HepG2 (cell line): Measurements from ENCODE around the gene PRKCZ. TPM values are rescaled to one million over a fixed set of nuclear protein-coding genes. Genes with fewer than 3 reads are reported as not detected.
A peak's percentile ranks its signal among the peaks of the same experiment; 100 is the strongest.

ENCODE experiments used
- HDAC6 ChIP-seq: fragments of 200-600 bp; sonication (generic); IDR thresholded peaks from 2 replicates; pipeline ENCODE4 v1.7.0; 2017; ENCODE audit warnings: mild to moderate bottlenecking, antibody characterized with exemption, low read length, low read depth
- MXD4 ChIP-seq: IDR thresholded peaks from 2 replicates; pipeline ENCODE4 v1.6.1; 2016; ENCODE audit warnings: mild to moderate bottlenecking, missing biosample characterization, missing genetic modification reagents
- RBM22 ChIP-seq: fragments of 200-400 bp; formaldehyde crosslinking; optimal IDR thresholded peaks from 2 replicates; pipeline ENCODE3; 2017; ENCODE audit warnings: mild to moderate bottlenecking, low read length, moderate library complexity
- RXRA ChIP-seq: sonication (generic); formaldehyde crosslinking; IDR thresholded peaks from 2 replicates; pipeline ENCODE4 v1.5.1; 2020; ENCODE audit warnings: missing genetic modification reagents
- SRSF4 ChIP-seq: fragments of 200-400 bp; formaldehyde crosslinking; IDR thresholded peaks from one replicate; pipeline ENCODE4 v1.6.1; 2018; ENCODE audit warnings: mild to moderate bottlenecking, low read depth, low read length, moderate library complexity; ENCODE audit not compliant: poor library complexity, severe bottlenecking
- ZBTB8A ChIP-seq: sonication (generic); formaldehyde crosslinking; IDR thresholded peaks from 2 replicates; pipeline ENCODE4 v1.4.0; 2020; ENCODE audit warnings: mild to moderate bottlenecking, low read depth, missing genetic modification reagents, borderline replicate concordance
- ZNF143 ChIP-seq: sonication (generic); formaldehyde crosslinking; IDR thresholded peaks from 2 replicates; pipeline ENCODE4 v1.4.0; 2020; ENCODE audit warnings: missing genetic modification reagents
- polyA plus RNA-seq, 8 experiments: library from polyadenylated mRNA; depleted of rRNA in 3 of 8; stranded (reverse) in 7 of 8; unstranded in 1 of 8; fragments of >200 nt; fragmentation: Illumina TruSeq in 4 of 8; extraction: Trizol in 4 of 8; gene quantifications; 2 replicates each; pipeline versions ENCODE4 v1.2.1 to v1.2.3, GENCODE V29; 2011 to 2016; ENCODE audit warnings: low read depth in 4 of 8, missing spikeins in 1 of 8, mixed read lengths in 1 of 8; ENCODE audit not compliant: insufficient read depth in 1 of 8
- total RNA-seq, 5 experiments: library from RNA; depleted of rRNA; stranded (reverse); fragments of >200 nt; fragmentation: Illumina TruSeq; extraction: Trizol; gene quantifications; 2 replicates each; pipeline ENCODE4 v1.2.3, GENCODE V29; 2016; ENCODE audit warnings: low read depth in 1 of 5
- TF ChIP-seq, protein P1 (sequence below), 2 experiments: sonication (generic) in 1 of 2; formaldehyde crosslinking in 1 of 2; IDR thresholded peaks; 2 replicates each; pipeline versions ENCODE4 v1.4.0 to v1.6.1; 2018 to 2020; ENCODE audit warnings: missing genetic modification reagents in 2 of 2, borderline replicate concordance in 1 of 2, low read depth in 1 of 2, mild to moderate bottlenecking in 1 of 2, missing biosample characterization in 1 of 2
- TF ChIP-seq, protein P2 (sequence below): fragments of 450-650 bp; IDR thresholded peaks from 2 replicates; pipeline ENCODE4 v1.6.1; 2017; ENCODE audit warnings: mild to moderate bottlenecking
- TF ChIP-seq, protein P3 (sequence below): sonication (generic); formaldehyde crosslinking; IDR thresholded peaks from 2 replicates; pipeline ENCODE4 v1.4.0; 2020; ENCODE audit warnings: missing genetic modification reagents, low read depth, mild to moderate bottlenecking, borderline replicate concordance
- TF ChIP-seq, protein P4 (sequence below): fragments of 450-650 bp; IDR thresholded peaks from 2 replicates; pipeline ENCODE4 v1.6.1; 2017
- TF ChIP-seq, protein P5 (sequence below): sonication (generic); formaldehyde crosslinking; IDR thresholded peaks from 2 replicates; pipeline ENCODE4 v1.4.0; 2020; ENCODE audit warnings: missing genetic modification reagents
- TF ChIP-seq, protein P6 (sequence below): sonication (generic); formaldehyde crosslinking; IDR thresholded peaks from 2 replicates; pipeline ENCODE4 v1.4.0; 2020; ENCODE audit warnings: low read depth, mild to moderate bottlenecking, missing genetic modification reagents
- TF ChIP-seq, protein P7 (sequence below): sonication (generic); formaldehyde crosslinking; IDR thresholded peaks from 2 replicates; pipeline ENCODE4 v1.5.0; 2020; ENCODE audit warnings: missing genetic modification reagents
- TF ChIP-seq, protein P8 (sequence below): sonication (generic); formaldehyde crosslinking; IDR thresholded peaks from 2 replicates; pipeline ENCODE4 v1.4.0; 2020; ENCODE audit warnings: mild to moderate bottlenecking, missing genetic modification reagents

PRKCZ gene
- total and polyA plus RNA-seq, 2 of the 13 experiments (the other 11 are each of a cell fraction or from before 2014, with no cell fraction given), result 34.7 to 85.2 TPM

DNA sequence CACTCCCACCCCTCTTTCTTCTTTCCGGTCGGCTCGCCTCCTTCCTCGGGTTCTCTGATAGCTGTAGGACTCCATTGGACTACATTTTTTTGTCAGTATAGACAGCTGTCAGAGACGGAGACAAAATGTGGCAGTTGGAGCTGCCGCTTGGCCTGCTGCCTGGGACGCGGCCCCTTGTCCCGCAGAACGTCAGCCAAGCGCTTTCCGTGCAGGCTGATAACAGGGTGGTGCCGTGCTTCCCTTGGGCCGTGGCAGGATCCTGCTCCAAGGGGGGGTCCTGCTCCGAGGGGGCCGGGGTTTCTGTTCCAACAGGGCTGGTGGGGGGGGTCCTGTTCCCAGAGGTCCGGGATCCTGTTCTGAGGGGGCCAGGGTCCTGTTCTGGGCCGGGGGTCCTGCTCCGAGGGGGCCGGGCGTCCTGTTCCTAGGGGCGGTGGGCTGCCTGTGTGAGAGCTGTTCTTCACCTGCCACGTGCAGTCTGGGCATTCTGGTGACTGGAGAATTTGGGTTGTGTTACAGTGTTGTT lies 182.8 kb downstream of the PRKCZ start (continued):
- TF ChIP-seq, protein P1, sequence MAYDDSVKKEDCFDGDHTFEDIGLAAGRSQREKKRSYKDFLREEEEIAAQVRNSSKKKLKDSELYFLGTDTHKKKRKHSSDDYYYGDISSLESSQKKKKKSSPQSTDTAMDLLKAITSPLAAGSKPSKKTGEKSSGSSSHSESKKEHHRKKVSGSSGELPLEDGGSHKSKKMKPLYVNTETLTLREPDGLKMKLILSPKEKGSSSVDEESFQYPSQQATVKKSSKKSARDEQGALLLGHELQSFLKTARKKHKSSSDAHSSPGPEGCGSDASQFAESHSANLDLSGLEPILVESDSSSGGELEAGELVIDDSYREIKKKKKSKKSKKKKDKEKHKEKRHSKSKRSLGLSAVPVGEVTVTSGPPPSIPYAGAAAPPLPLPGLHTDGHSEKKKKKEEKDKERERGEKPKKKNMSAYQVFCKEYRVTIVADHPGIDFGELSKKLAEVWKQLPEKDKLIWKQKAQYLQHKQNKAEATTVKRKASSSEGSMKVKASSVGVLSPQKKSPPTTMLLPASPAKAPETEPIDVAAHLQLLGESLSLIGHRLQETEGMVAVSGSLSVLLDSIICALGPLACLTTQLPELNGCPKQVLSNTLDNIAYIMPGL (CRISPR knock-in tag; IDR thresholded peaks at IDR 0.05; ENCODE audit: borderline replicate concordance in 1 of 2, low read depth in 1 of 2), result peak in 1 of 2 experiments; percentile 13; a peak in 1 of 4 replicates
- peak; percentile 31 for TF ChIP-seq RBM22
- no peak for TF ChIP-seq HDAC6
- TF ChIP-seq, protein P2, sequence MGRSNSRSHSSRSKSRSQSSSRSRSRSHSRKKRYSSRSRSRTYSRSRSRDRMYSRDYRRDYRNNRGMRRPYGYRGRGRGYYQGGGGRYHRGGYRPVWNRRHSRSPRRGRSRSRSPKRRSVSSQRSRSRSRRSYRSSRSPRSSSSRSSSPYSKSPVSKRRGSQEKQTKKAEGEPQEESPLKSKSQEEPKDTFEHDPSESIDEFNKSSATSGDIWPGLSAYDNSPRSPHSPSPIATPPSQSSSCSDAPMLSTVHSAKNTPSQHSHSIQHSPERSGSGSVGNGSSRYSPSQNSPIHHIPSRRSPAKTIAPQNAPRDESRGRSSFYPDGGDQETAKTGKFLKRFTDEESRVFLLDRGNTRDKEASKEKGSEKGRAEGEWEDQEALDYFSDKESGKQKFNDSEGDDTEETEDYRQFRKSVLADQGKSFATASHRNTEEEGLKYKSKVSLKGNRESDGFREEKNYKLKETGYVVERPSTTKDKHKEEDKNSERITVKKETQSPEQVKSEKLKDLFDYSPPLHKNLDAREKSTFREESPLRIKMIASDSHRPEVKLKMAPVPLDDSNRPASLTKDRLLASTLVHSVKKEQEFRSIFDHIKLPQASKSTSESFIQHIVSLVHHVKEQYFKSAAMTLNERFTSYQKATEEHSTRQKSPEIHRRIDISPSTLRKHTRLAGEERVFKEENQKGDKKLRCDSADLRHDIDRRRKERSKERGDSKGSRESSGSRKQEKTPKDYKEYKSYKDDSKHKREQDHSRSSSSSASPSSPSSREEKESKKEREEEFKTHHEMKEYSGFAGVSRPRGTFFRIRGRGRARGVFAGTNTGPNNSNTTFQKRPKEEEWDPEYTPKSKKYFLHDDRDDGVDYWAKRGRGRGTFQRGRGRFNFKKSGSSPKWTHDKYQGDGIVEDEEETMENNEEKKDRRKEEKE, result no peak
- TF ChIP-seq, protein P3, sequence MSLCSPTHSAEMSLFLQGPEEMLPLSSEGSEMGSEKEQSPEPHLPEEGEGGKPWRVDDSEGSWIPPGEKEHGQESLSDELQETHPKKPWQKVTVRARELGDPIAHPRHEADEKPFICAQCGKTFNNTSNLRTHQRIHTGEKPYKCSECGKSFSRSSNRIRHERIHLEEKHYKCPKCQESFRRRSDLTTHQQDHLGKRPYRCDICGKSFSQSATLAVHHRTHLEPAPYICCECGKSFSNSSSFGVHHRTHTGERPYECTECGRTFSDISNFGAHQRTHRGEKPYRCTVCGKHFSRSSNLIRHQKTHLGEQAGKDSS (CRISPR knock-in tag), result no peak
- no peak for TF ChIP-seq SRSF4
- TF ChIP-seq, protein P4, sequence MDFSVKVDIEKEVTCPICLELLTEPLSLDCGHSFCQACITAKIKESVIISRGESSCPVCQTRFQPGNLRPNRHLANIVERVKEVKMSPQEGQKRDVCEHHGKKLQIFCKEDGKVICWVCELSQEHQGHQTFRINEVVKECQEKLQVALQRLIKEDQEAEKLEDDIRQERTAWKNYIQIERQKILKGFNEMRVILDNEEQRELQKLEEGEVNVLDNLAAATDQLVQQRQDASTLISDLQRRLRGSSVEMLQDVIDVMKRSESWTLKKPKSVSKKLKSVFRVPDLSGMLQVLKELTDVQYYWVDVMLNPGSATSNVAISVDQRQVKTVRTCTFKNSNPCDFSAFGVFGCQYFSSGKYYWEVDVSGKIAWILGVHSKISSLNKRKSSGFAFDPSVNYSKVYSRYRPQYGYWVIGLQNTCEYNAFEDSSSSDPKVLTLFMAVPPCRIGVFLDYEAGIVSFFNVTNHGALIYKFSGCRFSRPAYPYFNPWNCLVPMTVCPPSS, result no peak
- TF ChIP-seq ZBTB8A (CRISPR knock-in tag), result no peak
- no peak for TF ChIP-seq ZNF143
- TF ChIP-seq, protein P5, sequence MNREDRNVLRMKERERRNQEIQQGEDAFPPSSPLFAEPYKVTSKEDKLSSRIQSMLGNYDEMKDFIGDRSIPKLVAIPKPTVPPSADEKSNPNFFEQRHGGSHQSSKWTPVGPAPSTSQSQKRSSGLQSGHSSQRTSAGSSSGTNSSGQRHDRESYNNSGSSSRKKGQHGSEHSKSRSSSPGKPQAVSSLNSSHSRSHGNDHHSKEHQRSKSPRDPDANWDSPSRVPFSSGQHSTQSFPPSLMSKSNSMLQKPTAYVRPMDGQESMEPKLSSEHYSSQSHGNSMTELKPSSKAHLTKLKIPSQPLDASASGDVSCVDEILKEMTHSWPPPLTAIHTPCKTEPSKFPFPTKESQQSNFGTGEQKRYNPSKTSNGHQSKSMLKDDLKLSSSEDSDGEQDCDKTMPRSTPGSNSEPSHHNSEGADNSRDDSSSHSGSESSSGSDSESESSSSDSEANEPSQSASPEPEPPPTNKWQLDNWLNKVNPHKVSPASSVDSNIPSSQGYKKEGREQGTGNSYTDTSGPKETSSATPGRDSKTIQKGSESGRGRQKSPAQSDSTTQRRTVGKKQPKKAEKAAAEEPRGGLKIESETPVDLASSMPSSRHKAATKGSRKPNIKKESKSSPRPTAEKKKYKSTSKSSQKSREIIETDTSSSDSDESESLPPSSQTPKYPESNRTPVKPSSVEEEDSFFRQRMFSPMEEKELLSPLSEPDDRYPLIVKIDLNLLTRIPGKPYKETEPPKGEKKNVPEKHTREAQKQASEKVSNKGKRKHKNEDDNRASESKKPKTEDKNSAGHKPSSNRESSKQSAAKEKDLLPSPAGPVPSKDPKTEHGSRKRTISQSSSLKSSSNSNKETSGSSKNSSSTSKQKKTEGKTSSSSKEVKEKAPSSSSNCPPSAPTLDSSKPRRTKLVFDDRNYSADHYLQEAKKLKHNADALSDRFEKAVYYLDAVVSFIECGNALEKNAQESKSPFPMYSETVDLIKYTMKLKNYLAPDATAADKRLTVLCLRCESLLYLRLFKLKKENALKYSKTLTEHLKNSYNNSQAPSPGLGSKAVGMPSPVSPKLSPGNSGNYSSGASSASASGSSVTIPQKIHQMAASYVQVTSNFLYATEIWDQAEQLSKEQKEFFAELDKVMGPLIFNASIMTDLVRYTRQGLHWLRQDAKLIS (CRISPR knock-in tag), result no peak
- TF ChIP-seq, protein P6, sequence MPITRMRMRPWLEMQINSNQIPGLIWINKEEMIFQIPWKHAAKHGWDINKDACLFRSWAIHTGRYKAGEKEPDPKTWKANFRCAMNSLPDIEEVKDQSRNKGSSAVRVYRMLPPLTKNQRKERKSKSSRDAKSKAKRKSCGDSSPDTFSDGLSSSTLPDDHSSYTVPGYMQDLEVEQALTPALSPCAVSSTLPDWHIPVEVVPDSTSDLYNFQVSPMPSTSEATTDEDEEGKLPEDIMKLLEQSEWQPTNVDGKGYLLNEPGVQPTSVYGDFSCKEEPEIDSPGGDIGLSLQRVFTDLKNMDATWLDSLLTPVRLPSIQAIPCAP (CRISPR knock-in tag), result no peak
- TF ChIP-seq RXRA, result no peak
- no peak for TF ChIP-seq MXD4
- TF ChIP-seq, protein P7, sequence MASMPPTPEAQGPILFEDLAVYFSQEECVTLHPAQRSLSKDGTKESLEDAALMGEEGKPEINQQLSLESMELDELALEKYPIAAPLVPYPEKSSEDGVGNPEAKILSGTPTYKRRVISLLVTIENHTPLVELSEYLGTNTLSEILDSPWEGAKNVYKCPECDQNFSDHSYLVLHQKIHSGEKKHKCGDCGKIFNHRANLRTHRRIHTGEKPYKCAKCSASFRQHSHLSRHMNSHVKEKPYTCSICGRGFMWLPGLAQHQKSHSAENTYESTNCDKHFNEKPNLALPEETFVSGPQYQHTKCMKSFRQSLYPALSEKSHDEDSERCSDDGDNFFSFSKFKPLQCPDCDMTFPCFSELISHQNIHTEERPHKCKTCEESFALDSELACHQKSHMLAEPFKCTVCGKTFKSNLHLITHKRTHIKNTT (CRISPR knock-in tag), result no peak
- TF ChIP-seq, protein P8, sequence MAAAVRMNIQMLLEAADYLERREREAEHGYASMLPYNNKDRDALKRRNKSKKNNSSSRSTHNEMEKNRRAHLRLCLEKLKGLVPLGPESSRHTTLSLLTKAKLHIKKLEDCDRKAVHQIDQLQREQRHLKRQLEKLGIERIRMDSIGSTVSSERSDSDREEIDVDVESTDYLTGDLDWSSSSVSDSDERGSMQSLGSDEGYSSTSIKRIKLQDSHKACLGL (CRISPR knock-in tag), result no peak
